Muscle layer of duodenum (tissue), 2 donors: Measurements from ENCODE around the gene ADO.

Source experiments
- H3K27ac ChIP-seq: one replicate; pipeline ENCODE4 v1.7.0; 2013; ENCODE audit warnings: mild to moderate bottlenecking, low read length
- H3K27me3 ChIP-seq: one replicate; pipeline ENCODE4 v1.7.0; 2013; ENCODE audit warnings: low read depth, mild to moderate bottlenecking, control low read depth, low read length
- H3K36me3 ChIP-seq, 2 donors: one replicate each; pipeline ENCODE4 v1.7.0; 2013; ENCODE audit warnings: low read length in 2 of 2, control low read depth in 1 of 2, mild to moderate bottlenecking in 1 of 2; ENCODE audit not compliant: insufficient read depth in 2 of 2, control insufficient read depth in 1 of 2
- H3K4me1 ChIP-seq, 2 donors: one replicate each; pipeline ENCODE4 v1.7.0; 2013; ENCODE audit warnings: low read length in 2 of 2, mild to moderate bottlenecking in 2 of 2, control low read depth in 1 of 2, moderate library complexity in 1 of 2; ENCODE audit not compliant: insufficient read depth in 2 of 2, control insufficient read depth in 1 of 2
- H3K4me3 ChIP-seq, 2 donors: one replicate each; pipeline ENCODE4 v1.7.0; 2013; ENCODE audit warnings: low read length in 2 of 2, low read depth in 1 of 2, mild to moderate bottlenecking in 1 of 2
- H3K9me3 ChIP-seq, 2 donors: one replicate each; pipeline ENCODE4 v1.7.0; 2013; ENCODE audit warnings: low read length in 2 of 2, control low read depth in 1 of 2, mild to moderate bottlenecking in 1 of 2; ENCODE audit not compliant: control insufficient read depth in 1 of 2
- donor health status: healthy.

ADO gene

GRCh38 chr10:62820586-62820985 is 16.1 kb downstream of the ADO start:
- Histone ChIP-seq H3K27ac (no peak overlapping the region), H3K4me1 (peaks cover 3 to 21% of the 10 kb centered on the region in 2 donors), H3K36me3 (no peaks in the 10 kb centered on the region), H3K27me3 (peaks cover 13% of the 10 kb centered on the region), H3K9me3 (no peaks in the 10 kb centered on the region), H3K4me3 (no peak overlapping the region)

GRCh38 chr10:62826273-62826672 is 21.8 kb downstream of the ADO start:
- H3K9me3 ChIP-seq = no peaks in the 10 kb centered on the region
- H3K4me3 ChIP-seq = no peak overlapping the region
- no peaks in the 10 kb centered on the region for H3K27me3 ChIP-seq
- no peaks in the 10 kb centered on the region for H3K36me3 ChIP-seq
- no peaks in the 10 kb centered on the region for H3K4me1 ChIP-seq
- no peak overlapping the region for H3K27ac ChIP-seq

GRCh38 chr10:62829622-62830021 is 25.1 kb downstream of the ADO start:
- Histone ChIP-seq H3K9me3 (no peaks in the 10 kb centered on the region), H3K4me3 (no peak overlapping the region), H3K4me1 (no peaks in the 10 kb centered on the region), H3K36me3 (no peaks in the 10 kb centered on the region), H3K27ac (no peak overlapping the region), H3K27me3 (no peaks in the 10 kb centered on the region)

GRCh38 chr10:62830679-62831078 is 26.2 kb downstream of the ADO start:
- Histone ChIP-seq H3K4me1 (no peaks in the 10 kb centered on the region), H3K9me3 (no peaks in the 10 kb centered on the region), H3K36me3 (no peaks in the 10 kb centered on the region), H3K27ac (no peak overlapping the region), H3K27me3 (no peaks in the 10 kb centered on the region), H3K4me3 (no peak overlapping the region)

GRCh38 chr10:62831346-62831745 is 26.8 kb downstream of the ADO start:
- no peak overlapping the region for H3K4me3 ChIP-seq
- no peaks in the 10 kb centered on the region for H3K27me3 ChIP-seq
- no peaks in the 10 kb centered on the region for H3K4me1 ChIP-seq
- no peaks in the 10 kb centered on the region for H3K36me3 ChIP-seq
- no peaks in the 10 kb centered on the region for H3K9me3 ChIP-seq
- no peak overlapping the region for H3K27ac ChIP-seq

GRCh38 chr10:62839590-62839989 is 35.1 kb downstream of the ADO start:
- H3K27me3 ChIP-seq = no peaks in the 10 kb centered on the region
- no peaks in the 10 kb centered on the region for H3K4me1 ChIP-seq
- no peak overlapping the region for H3K4me3 ChIP-seq
- no peaks in the 10 kb centered on the region for H3K9me3 ChIP-seq
- H3K36me3 ChIP-seq = no peaks in the 10 kb centered on the region
- no peak overlapping the region for H3K27ac ChIP-seq

- Histone ChIP-seq H3K27ac (no peak overlapping the region), H3K9me3 (peaks cover 0 to 11% of the 10 kb centered on the region in 2 donors), H3K4me1 (no peaks in the 10 kb centered on the region), H3K27me3 (no peaks in the 10 kb centered on the region), H3K36me3 (no peaks in the 10 kb centered on the region), H3K4me3 (no peak overlapping the region)
Measured at GRCh38 chr10:62842983-62843382, 38.5 kb downstream of the ADO start.

GRCh38 chr10:62843600-62843999 is 39.1 kb downstream of the ADO start:
- Histone ChIP-seq H3K27ac (no peak overlapping the region), H3K36me3 (no peaks in the 10 kb centered on the region), H3K27me3 (no peaks in the 10 kb centered on the region), H3K9me3 (peaks cover 0 to 12% of the 10 kb centered on the region in 2 donors), H3K4me1 (no peaks in the 10 kb centered on the region), H3K4me3 (no peak overlapping the region)

GRCh38 chr10:62844280-62845011 is 39.9 kb downstream of the ADO start:
- Histone ChIP-seq H3K27ac (no peak overlapping the region), H3K4me1 (no peaks in the 10 kb centered on the region), H3K9me3 (peaks cover 0 to 12% of the 10 kb centered on the region in 2 donors), H3K27me3 (no peaks in the 10 kb centered on the region), H3K4me3 (no peak overlapping the region), H3K36me3 (no peaks in the 10 kb centered on the region)

- Histone ChIP-seq H3K4me1 (no peaks in the 10 kb centered on the region), H3K36me3 (no peaks in the 10 kb centered on the region)
Measured at GRCh38 chr10:62847433-62847832, 42.9 kb downstream of the ADO start.

GRCh38 chr10:62850646-62851045 is 46.1 kb downstream of the ADO start:
- Histone ChIP-seq H3K4me1 (no peaks in the 10 kb centered on the region), H3K27ac (no peak overlapping the region), H3K4me3 (no peak overlapping the region), H3K27me3 (no peaks in the 10 kb centered on the region), H3K9me3 (peaks cover 0 to 12% of the 10 kb centered on the region in 2 donors), H3K36me3 (no peaks in the 10 kb centered on the region)

More at GRCh38 chr10:62847433-62847832, 42.9 kb downstream of the ADO start:
- H3K27ac ChIP-seq = no peak overlapping the region
- no peak overlapping the region for H3K4me3 ChIP-seq
- H3K9me3 ChIP-seq = peaks cover 0 to 12% of the 10 kb centered on the region in 2 donors
- H3K27me3 ChIP-seq = no peaks in the 10 kb centered on the region

GRCh38 chr10:62851442-62851841 is 46.9 kb downstream of the ADO start:
- Histone ChIP-seq H3K4me1 (no peaks in the 10 kb centered on the region), H3K9me3 (peaks cover 0 to 12% of the 10 kb centered on the region in 2 donors), H3K27me3 (no peaks in the 10 kb centered on the region), H3K4me3 (no peak overlapping the region), H3K27ac (no peak overlapping the region), H3K36me3 (no peaks in the 10 kb centered on the region)
